HepG2 (cell line): ENCODE data around the gene C1orf115. TPM values are rescaled to one million over a fixed set of nuclear protein-coding genes. Genes with fewer than 3 reads are reported as not detected.

Experiments
- ATAC-seq: fragments of 200-7000 bp; cut with Tn5 transposase; 3 replicates; pipeline ENCODE4 v1.9.1; 2020; ENCODE audit warnings: mild to moderate bottlenecking, moderate library complexity
- BruUV-seq: library from RNA; stranded (reverse); fragments of 400-500 nt; replicated peaks from 2 replicates; lab custom pipeline; 2021; lab: Mats Ljungman, UMichigan
- CTCF ChIA-PET: fragments of 300-600 bp; formaldehyde crosslinking; extraction: SDS; loops from one replicate; lab custom pipeline; 2021; ENCODE audit warnings: low total read pairs, inconsistent platforms, low intra/inter-chr PET ratio; lab: Yijun Ruan, JAX
- POLR2A ChIA-PET: fragments of 350-600 bp; sonication (Branson Sonifier 250); formaldehyde crosslinking; loops from one replicate; lab custom pipeline; 2020; ENCODE audit warnings: antibody characterized with exemption, inconsistent platforms; lab: Yijun Ruan, JAX
- DNase-seq: peaks from one replicate; pipeline ENCODE4 v3.0.0-alpha.2; 2015; ENCODE audit warnings: low spot score
- FAIRE-seq: peaks from 3 replicates; lab custom pipeline; 2011; peaks lifted over from hg19 to GRCh38; lab: Jason Lieb, UNC
- H2AFZ ChIP-seq: one replicate; pipeline ENCODE4 v1.6.1; 2011; ENCODE audit warnings: low read length, inconsistent platforms
- H3K27ac ChIP-seq: fragments of 300-600 bp; 3 replicates; pipeline ENCODE4 v1.8.0; 2011; ENCODE audit warnings: mixed run types, mild to moderate bottlenecking, mixed read lengths, low read length, inconsistent platforms; ENCODE audit not compliant: insufficient read depth; ENCODE audit errors: extremely low read length
- H3K27me3 ChIP-seq, 2 experiments: fragments of 200-600 bp in 1 of 2; 2 replicates in 1 of 2; 3 replicates in 1 of 2; pipeline versions ENCODE4 v1.6.0 to v1.8.0; 2011; ENCODE audit warnings: low read length in 2 of 2, mild to moderate bottlenecking in 2 of 2, moderate library complexity in 2 of 2, inconsistent platforms in 1 of 2; ENCODE audit not compliant: insufficient read depth in 2 of 2, control insufficient read depth in 1 of 2
- H3K36me3 ChIP-seq, 2 experiments: fragments of 200-600 bp in 1 of 2; replicated peaks in 1 of 2; 2 replicates in 1 of 2; 3 replicates in 1 of 2; pipeline versions ENCODE4 v1.5.1 to v1.8.0; 2011; ENCODE audit warnings: low read length in 2 of 2, inconsistent platforms in 1 of 2; ENCODE audit not compliant: insufficient read depth in 2 of 2, control insufficient read depth in 1 of 2
- H3K4me1 ChIP-seq: 2 replicates; pipeline ENCODE4 v1.5.1; 2012; ENCODE audit warnings: low read length, inconsistent platforms; ENCODE audit not compliant: insufficient read depth
- H3K4me2 ChIP-seq: 2 replicates; pipeline ENCODE4 v1.6.0; 2011; ENCODE audit warnings: low read depth, low read length, inconsistent platforms
- H3K4me3 ChIP-seq, 3 experiments: fragments of 200-600 bp in 1 of 3; sonication (generic), shearing (Covaris generic) in 1 of 3; replicated peaks in 1 of 3; 2 replicates each; pipeline ENCODE4 v1.5.1; 2011 to 2016; ENCODE audit warnings: low read length in 3 of 3, inconsistent platforms in 2 of 3, low read depth in 2 of 3, mild to moderate bottlenecking in 2 of 3, control low read depth in 1 of 3, mixed read lengths in 1 of 3; ENCODE audit not compliant: insufficient read depth in 1 of 3
- H3K79me2 ChIP-seq: one replicate; pipeline ENCODE4 v1.6.1; 2011; ENCODE audit warnings: low read length, inconsistent platforms; ENCODE audit not compliant: insufficient read depth
- H3K9ac ChIP-seq: 2 replicates; pipeline ENCODE4 v1.6.0; 2011; ENCODE audit warnings: mild to moderate bottlenecking, low read depth, low read length, inconsistent platforms; ENCODE audit not compliant: insufficient read depth
- H3K9me3 ChIP-seq: 2 replicates; pipeline ENCODE4 v1.5.1; 2012; ENCODE audit warnings: mild to moderate bottlenecking, low read length
- H4K20me1 ChIP-seq: 2 replicates; pipeline ENCODE4 v1.6.0; 2011; ENCODE audit warnings: inconsistent platforms, mild to moderate bottlenecking, low read length, moderate library complexity; ENCODE audit not compliant: insufficient read depth
- ADNP ChIP-seq: sonication (generic); formaldehyde crosslinking; IDR thresholded peaks from 2 replicates; pipeline ENCODE4 v1.4.0; 2020; ENCODE audit warnings: missing genetic modification reagents
- EHMT2 ChIP-seq: fragments of 200-600 bp; sonication (generic); IDR thresholded peaks from 2 replicates; pipeline ENCODE4 v1.7.0; 2017; ENCODE audit warnings: antibody characterized with exemption, low read depth, low read length, borderline replicate concordance
- FOSL1 ChIP-seq: sonication (generic); formaldehyde crosslinking; IDR thresholded peaks from 2 replicates; pipeline ENCODE4 v1.9.0; 2021; ENCODE audit warnings: missing genetic modification reagents, borderline replicate concordance
- FOXA1 ChIP-seq, 2 experiments: fragments of 450-650 bp in 1 of 2; sonication (generic) in 1 of 2; formaldehyde crosslinking in 1 of 2; IDR thresholded peaks; 2 replicates each; pipeline versions ENCODE4 v1.4.0 to v1.6.1; 2016 to 2020; ENCODE audit warnings: missing genetic modification reagents in 1 of 2
- RBM22 ChIP-seq: fragments of 200-400 bp; formaldehyde crosslinking; optimal IDR thresholded peaks from 2 replicates; pipeline ENCODE3; 2017; ENCODE audit warnings: mild to moderate bottlenecking, low read length, moderate library complexity
- SATB2 ChIP-seq: sonication (generic); formaldehyde crosslinking; IDR thresholded peaks from 2 replicates; pipeline ENCODE4 v1.5.0; 2020; ENCODE audit warnings: missing genetic modification reagents
- SCMH1 ChIP-seq: sonication (generic); formaldehyde crosslinking; IDR thresholded peaks from 2 replicates; pipeline ENCODE4 v1.9.0; 2021; ENCODE audit warnings: missing genetic modification reagents, mild to moderate bottlenecking, borderline replicate concordance
- ZBTB2 ChIP-seq: sonication (generic); formaldehyde crosslinking; IDR thresholded peaks from 2 replicates; pipeline ENCODE4 v1.8.0; 2022; ENCODE audit warnings: low read depth, missing genetic modification reagents
- ZNF383 ChIP-seq: sonication (generic); formaldehyde crosslinking; IDR thresholded peaks from 2 replicates; pipeline ENCODE4 v1.4.0; 2020; ENCODE audit warnings: missing genetic modification reagents, mild to moderate bottlenecking, borderline replicate concordance
- ZNF530 ChIP-seq: sonication (generic); formaldehyde crosslinking; IDR thresholded peaks from 2 replicates; pipeline ENCODE4 v1.5.0; 2020; ENCODE audit warnings: low read depth, mild to moderate bottlenecking, missing genetic modification reagents
- ZNF543 ChIP-seq: sonication (generic); formaldehyde crosslinking; IDR thresholded peaks from 2 replicates; pipeline ENCODE4 v1.4.0; 2020; ENCODE audit warnings: mild to moderate bottlenecking, missing genetic modification reagents
- WGBS: methylation state at CpG from one replicate; pipeline ENCODE4 v1.1.6; 2017; ENCODE audit warnings: low lambda C conversion rate; 5-methylcytosine and 5-hydroxymethylcytosine counted together
- in situ Hi-C: cut with HindIII; loops from 2 replicates; pipeline ENCODE4 v1.10.0; 2017; ENCODE audit warnings: low pct_unique_long_range_greater_than_20kb; ENCODE audit not compliant: extremely low pct_ligation_motif_present
- intact Hi-C: fragments of 100-400 bp; cut with micrococcal nuclease; formaldehyde crosslinking; loops from one replicate; pipeline ENCODE4 v1.10.0; 2022; ENCODE audit not compliant: unreplicated experiment
- polyA plus RNA-seq, 8 experiments: library from polyadenylated mRNA; depleted of rRNA in 3 of 8; stranded (reverse) in 7 of 8; unstranded in 1 of 8; fragments of >200 nt; fragmentation: Illumina TruSeq in 4 of 8; extraction: Trizol in 4 of 8; gene quantifications; 2 replicates each; pipeline versions ENCODE4 v1.2.1 to v1.2.3, GENCODE V29; 2011 to 2016; ENCODE audit warnings: low read depth in 4 of 8, missing spikeins in 1 of 8, mixed read lengths in 1 of 8; ENCODE audit not compliant: insufficient read depth in 1 of 8
- total RNA-seq, 5 experiments: library from RNA; depleted of rRNA; stranded (reverse); fragments of >200 nt; fragmentation: Illumina TruSeq; extraction: Trizol; gene quantifications; 2 replicates each; pipeline ENCODE4 v1.2.3, GENCODE V29; 2016; ENCODE audit warnings: low read depth in 1 of 5
- TF ChIP-seq, protein P1 (sequence below): sonication (generic); formaldehyde crosslinking; IDR thresholded peaks from 2 replicates; pipeline ENCODE4 v1.4.0; 2020; ENCODE audit warnings: missing genetic modification reagents, borderline replicate concordance

Gene C1orf115
- total and polyA plus RNA-seq, 2 of the 13 experiments (the other 11 are each of a cell fraction or from before 2014, with no cell fraction given): 25.2 to 85.9 TPM

DNA sequence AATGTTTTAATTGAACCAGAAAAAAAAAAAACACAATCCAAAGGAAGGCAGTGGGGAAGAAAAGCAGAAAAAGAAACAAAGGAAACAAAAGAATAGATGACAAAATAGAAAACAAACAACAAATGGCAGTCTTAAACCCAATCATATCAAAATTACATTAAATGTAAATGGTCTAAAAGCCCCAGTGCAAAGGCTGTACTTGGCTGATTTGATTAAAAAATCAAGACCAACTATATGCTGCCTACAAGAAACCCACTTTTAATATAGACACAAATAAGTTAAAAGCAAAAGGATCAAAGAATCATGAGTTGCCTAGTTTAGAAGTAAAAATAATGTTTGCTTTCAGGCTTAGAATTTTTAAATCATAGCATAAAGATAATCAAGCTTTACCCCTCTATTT, 19.8 kb upstream of the C1orf115 start (continued):
- no peak for TF ChIP-seq RBM22
- TF ChIP-seq ADNP (CRISPR knock-in tag): no peak
- no peak for TF ChIP-seq ZNF383
- TF ChIP-seq EHMT2: no peak
- no peak for TF ChIP-seq ZBTB2 (CRISPR knock-in tag)

DNA sequence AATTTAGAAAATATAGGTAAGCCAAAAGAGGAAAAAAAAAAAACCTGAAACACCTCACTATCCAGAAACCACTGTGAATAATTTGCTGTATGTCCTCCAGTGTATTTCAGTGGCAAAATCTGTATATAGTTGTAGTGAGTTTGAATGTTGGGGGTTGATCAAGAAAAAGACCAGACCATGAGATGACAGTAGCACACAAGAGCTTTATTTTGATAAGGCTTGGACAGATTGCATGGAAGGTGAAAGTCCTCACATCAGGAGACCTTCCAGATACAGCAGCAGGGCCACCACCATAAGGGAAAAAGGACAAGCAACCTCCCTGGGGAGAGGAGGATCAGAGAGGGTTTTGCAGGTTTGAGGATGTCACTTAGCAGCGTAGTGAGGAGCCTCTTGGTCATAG, 16.2 kb upstream of the C1orf115 start:
- Histone ChIP-seq H3K9ac (no peak overlapping the region), H3K4me1 (no peaks in the 10 kb centered on the region), H4K20me1 (no peaks in the 10 kb centered on the region), H3K79me2 (no peaks in the 10 kb centered on the region), H3K27me3 (no peaks in the 10 kb centered on the region), H3K36me3 (no peaks in the 10 kb centered on the region), H2AFZ (no peak overlapping the region), H3K4me2 (no peak overlapping the region), H3K27ac (no peak overlapping the region), H3K4me3 (no peak overlapping the region), H3K9me3 (no peaks in the 10 kb centered on the region)
- FAIRE-seq (no peak), ATAC-seq (no peak), DNase-seq (no peak)
- in situ Hi-C loops (no loop called here), intact Hi-C loops (no loop called here)
- 54% methylated on average over 1 of the region's 1 CpG for WGBS
- CTCF ChIA-PET: interaction anchor here (0.6 kb wide), 1 partner anchor 113 kb away, joined by 3 read pairs; no protein-coding TSS in a partner anchor
- no peak for TF ChIP-seq SCMH1 (CRISPR knock-in tag)
- POLR2A ChIA-PET: no interaction called here
- no TSS peak for BruUV-seq

GRCh38 chr1:220677251-220677650, 12.9 kb upstream of the C1orf115 start:
- no peaks in the 10 kb centered on the region for H3K27me3 ChIP-seq
- no peaks in the 10 kb centered on the region for H4K20me1 ChIP-seq
- POLR2A ChIA-PET: no interaction called here
- BruUV-seq: no TSS peak
- no peak for FAIRE-seq
- H3K27ac ChIP-seq: no peak overlapping the region
- no peak overlapping the region for H3K4me3 ChIP-seq
- H3K79me2 ChIP-seq: no peaks in the 10 kb centered on the region
- no peaks in the 10 kb centered on the region for H3K9me3 ChIP-seq
- in situ Hi-C loops (no loop called here), intact Hi-C loops (no loop called here)
- H3K4me1 ChIP-seq: peaks cover 12% of the 10 kb centered on the region
- CTCF ChIA-PET: no interaction called here
- no peak overlapping the region for H2AFZ ChIP-seq
- no peak overlapping the region for H3K9ac ChIP-seq
- 67% methylated on average over 2 of the region's 2 CpGs for WGBS
- H3K36me3 ChIP-seq: no peaks in the 10 kb centered on the region
- ATAC-seq: no peak
- DNase-seq: no peak
- no peak overlapping the region for H3K4me2 ChIP-seq
- TF ChIP-seq ZNF530 (CRISPR knock-in tag): no peak
- no peak for TF ChIP-seq ZNF543 (CRISPR knock-in tag)
- TF ChIP-seq, protein P1, sequence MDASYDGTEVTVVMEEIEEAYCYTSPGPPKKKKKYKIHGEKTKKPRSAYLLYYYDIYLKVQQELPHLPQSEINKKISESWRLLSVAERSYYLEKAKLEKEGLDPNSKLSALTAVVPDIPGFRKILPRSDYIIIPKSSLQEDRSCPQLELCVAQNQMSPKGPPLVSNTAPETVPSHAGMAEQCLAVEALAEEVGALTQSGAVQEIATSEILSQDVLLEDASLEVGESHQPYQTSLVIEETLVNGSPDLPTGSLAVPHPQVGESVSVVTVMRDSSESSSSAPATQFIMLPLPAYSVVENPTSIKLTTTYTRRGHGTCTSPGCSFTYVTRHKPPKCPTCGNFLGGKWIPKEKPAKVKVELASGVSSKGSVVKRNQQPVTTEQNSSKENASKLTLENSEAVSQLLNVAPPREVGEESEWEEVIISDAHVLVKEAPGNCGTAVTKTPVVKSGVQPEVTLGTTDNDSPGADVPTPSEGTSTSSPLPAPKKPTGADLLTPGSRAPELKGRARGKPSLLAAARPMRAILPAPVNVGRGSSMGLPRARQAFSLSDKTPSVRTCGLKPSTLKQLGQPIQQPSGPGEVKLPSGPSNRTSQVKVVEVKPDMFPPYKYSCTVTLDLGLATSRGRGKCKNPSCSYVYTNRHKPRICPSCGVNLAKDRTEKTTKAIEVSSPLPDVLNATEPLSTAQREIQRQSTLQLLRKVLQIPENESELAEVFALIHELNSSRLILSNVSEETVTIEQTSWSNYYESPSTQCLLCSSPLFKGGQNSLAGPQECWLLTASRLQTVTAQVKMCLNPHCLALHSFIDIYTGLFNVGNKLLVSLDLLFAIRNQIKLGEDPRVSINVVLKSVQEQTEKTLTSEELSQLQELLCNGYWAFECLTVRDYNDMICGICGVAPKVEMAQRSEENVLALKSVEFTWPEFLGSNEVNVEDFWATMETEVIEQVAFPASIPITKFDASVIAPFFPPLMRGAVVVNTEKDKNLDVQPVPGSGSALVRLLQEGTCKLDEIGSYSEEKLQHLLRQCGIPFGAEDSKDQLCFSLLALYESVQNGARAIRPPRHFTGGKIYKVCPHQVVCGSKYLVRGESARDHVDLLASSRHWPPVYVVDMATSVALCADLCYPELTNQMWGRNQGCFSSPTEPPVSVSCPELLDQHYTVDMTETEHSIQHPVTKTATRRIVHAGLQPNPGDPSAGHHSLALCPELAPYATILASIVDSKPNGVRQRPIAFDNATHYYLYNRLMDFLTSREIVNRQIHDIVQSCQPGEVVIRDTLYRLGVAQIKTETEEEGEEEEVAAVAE (CRISPR knock-in tag): no peak
- no peak for TF ChIP-seq FOXA1 (IDR thresholded peaks at IDR 0.05)
- no peak for TF ChIP-seq FOXA1 (CRISPR knock-in tag; IDR thresholded peaks at IDR 0.05)
- TF ChIP-seq FOSL1 (CRISPR knock-in tag): no peak
- no peak for TF ChIP-seq SATB2 (CRISPR knock-in tag)
